Stimulated activated CD8-positive, alpha-beta memory T cell treated with anti-CD3 and anti-CD28 coated beads, Interleukin-15, amount 100 ng/mL, for 24 hours (primary cell): ENCODE results near the gene EIF4H.
"Not testable (repeated sequence)": the region's sequence is repeated elsewhere in the genome, so short reads cannot be mapped to it uniquely, and the experiment has no call there.

Experiments
- DNase-seq: peaks from one replicate; pipeline ENCODE4 v3.0.0-alpha.2; 2020; ENCODE audit warnings: low read depth

EIF4H gene

DNA sequence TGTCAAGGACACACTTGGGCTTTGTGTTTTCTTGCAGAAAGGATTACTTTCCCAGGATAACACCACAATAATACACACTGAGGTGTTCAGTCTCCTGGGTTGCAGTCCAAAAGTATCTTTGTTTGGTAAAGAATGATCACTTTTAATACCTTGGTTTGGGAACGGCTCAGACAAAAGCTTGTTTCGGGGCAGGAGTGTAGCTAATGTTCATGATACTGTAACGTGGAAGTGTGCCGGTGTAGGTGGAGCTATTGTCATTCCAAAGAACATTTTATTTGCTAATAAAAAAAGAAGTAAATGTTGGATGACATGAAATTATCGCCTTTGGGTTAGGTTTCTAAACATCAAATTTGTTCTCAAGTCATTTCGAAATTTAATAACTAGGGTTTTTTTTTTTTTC is 1.2 kb downstream of the EIF4H start:
- DNase-seq, result no peak

DNA sequence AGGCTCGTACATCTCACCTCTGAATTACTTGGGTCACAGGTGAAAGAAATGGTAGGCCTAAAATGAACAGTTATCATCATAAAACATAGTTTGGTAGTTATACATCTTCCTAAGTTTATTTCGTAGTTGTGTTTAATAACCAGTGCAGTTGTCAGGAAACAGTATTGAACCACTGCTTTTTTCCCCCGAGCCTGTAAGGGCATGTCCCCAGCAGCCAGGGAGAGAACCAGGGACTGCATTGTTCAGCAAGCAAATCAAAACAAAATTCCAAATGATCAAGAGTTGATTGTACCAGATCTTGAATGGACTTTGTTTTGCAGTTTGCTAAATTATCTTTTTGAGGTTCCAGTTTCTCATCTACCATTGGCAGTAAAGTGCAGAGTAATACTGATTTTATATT is 2.4 kb downstream of the EIF4H start:
- DNase-seq, result no peak

DNA sequence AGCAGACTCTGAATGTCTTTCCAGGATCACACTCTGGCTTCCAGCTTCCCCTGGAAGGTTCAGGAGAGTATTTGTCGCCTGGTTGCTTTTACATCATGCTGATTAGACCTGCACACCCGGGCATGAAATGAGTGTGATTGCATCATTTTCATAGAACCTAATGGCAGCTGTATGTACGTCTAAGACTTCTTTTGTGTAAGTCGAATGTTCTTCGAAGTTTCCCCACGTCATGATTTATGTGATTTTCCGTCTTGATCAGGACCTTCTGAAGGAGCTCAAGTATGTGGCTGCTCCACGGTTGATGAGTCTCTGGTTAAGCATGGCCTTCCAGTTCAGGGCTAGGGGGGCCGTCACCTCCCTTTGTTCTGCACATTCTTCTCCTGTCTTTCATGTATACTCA is 4.5 kb downstream of the EIF4H start:
- no peak for DNase-seq

DNA sequence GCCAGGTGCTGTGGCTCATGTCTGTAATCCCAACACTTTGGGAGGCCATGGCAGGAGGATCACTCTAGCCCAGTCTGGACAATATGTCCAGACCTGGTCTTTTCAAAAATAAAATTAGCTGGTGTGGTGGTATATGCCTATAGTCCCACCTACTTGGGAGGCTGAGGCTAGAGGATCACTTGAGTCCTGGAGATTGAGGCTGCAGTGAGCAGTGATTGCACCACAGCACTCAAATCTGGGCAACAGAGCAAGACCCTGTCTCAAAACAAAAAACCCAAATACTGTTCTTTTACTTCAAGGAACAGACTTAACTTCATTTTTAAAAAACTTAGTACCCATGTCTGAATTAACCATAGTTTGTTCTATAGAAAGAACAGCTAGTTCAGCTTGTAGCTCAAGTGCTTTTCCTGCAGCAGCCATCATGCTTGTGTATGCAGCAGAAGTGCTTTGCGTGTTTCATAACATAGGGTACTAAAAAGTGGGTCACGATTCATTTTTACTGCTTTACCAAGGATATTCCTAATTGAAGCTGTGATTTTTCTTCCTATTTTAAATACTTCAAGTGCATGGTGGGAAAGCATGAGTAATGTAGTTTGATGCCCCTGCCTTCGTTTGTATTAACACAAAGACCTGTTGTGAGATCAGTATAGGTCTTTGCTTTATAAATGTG is 5.9 kb downstream of the EIF4H start:
- no peak for DNase-seq

DNA sequence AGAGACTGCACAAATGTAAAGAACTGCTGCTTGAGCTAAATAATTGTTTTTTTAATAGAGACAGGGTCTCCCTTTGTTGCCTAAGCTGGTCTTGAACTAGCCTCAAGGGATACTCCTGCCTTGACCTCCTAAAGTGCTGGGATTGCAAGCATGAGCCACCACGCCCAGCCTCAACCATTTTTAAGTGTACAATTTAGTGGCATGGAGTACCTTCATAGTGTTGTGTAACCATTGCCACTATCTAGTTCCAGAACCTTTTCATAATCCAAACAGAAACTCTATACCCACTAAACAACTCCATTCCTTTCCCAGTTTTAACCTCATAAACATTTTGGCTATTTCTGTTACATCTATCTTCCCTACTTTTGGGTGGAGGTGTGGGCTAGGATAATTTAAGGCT is 6.7 kb downstream of the EIF4H start:
- no peak for DNase-seq

DNA sequence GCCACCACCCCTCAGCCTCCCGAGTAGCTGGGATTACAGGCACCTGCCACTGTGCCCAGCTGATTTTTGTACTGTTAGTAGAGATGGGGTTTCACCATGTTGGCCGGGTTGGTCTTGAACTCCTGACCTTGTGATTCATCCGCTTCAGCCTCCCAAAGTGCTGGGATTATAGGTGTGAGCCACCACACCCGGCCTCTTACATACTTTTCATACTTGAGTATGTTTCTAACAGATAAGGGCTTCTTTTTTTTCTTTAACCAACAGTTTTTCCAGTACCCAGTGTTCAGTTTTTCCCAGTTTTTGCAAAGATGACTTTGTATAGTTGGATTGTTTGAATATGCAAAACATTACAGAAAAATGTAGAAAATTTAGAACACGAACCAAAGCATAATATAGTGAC is 7.7 kb downstream of the EIF4H start:
- no peak for DNase-seq

DNA sequence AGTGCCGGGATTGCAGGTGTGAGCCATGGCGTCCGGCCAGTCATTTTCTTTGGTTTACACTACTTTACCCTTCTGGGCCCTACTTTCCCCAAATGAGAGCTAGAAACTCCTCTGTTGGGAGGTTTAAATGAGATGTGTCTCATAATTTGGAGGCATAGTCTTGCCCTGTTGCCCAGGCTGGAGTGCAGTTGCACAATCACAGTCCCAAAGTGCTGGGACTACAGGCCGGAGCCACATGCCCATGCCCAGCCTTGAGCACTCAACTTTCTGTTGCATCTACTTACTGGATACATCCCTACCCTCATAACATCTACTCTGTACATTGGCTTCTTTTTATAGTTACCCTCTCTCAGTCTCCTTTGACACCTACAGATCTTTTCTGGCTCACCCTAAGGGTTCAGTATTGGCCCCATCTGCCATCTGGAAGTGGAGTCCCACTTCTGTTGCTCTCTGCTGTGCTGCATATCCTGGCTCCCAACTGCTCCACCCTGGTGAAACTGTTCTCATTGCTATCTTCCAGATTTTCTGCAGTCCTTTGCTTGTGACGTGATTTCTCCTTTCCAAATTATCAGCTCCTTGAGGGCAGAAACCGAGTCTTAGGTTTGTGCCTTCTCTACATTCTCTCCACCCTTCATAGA is 8.4 kb downstream of the EIF4H start:
- no peak for DNase-seq

DNA sequence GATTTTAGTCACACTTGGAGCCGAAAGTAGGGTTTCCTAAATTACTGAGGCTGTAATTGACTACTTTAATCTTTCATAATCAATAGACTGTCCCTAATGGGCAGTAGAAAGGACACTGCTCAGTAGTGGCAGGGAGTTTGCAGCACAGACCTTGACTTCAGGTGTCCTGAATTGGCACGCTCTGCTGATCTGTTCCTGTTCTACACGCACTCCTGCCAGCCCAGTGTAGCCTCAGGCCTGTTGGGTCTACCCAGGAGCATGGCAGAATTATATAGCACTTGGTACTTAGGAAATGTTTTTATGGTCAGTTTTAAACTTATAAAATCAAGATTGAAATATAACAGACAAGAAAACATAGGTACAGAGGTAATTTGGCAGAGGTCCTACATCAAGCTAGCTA is 9.0 kb downstream of the EIF4H start:
- DNase-seq, result no peak

DNA sequence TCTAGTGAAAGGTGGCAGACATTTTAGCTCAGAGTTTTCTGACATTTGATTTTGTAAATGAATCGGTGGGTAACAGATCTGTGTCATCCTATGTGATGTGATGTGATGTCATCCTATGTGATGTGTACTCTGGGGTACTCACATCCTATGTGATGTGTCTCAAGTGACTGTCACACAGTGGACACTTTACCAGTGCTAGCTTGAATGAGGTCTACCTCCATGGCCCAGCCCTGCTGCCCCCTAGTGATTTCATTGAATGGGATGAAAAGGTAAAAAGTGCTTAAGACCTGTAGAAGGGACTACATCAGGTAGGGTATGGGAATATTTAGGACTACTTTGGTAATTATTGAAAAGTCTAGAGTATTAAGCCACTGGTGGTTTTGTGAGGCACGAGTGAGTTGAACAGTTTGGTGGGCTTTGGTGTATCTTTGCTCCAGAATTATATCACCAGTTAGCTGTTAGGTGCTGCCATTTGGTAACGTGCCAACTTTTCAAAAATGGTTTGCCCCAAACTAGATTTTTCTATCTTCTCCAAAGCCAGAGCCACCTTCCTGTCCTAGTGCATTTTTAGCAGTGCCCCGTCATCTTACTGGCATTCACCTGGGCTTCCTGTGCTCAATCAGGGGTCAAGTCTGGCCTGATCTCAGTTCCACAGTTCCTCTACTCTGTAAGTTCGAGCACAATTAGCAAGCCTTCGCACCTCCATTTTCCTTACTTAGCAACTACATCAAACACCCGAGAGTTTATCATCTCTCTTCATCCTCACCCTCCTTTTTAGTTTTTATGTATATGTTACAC is 9.7 kb downstream of the EIF4H start:
- DNase-seq, result no peak

DNA sequence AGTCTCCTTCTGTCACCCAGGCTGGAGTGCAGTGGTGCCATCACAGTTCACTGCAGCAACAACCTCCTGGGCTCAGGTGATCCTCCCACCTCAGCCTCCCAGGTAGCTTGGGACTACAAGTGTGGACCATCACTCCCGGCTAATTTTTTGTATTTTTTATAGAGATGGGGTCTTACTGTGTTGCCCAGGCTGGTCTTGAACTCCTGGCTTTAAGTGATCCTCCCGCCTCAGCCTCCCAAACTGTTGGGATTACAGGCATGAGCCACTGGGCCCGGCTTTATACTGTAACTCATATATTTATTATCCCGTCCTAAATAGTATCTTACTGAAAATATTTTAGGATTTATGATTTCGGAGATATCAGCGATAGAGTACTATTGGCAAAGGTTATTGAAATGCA is 10.9 kb downstream of the EIF4H start:
- DNase-seq, result no peak

DNA sequence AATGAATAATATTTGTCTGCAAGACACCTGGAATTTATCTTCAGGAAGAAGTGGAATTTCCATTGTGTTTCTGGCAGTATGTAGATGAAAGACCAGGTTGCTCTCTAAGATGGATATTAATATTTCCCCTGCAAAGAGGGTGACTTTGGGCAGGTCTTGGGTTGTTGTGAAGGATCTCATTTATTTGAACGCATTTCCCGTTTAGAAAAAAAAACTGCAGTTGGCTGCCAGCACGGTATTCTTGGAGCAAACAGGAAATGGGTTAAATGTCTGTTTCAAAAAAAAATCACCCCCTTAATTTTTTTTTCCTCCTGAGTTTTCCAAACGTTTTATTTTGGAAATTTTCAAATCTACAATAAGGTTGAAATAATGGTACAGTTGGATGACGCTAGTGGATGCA is 11.5 kb downstream of the EIF4H start:
- DNase-seq, result no peak

DNA sequence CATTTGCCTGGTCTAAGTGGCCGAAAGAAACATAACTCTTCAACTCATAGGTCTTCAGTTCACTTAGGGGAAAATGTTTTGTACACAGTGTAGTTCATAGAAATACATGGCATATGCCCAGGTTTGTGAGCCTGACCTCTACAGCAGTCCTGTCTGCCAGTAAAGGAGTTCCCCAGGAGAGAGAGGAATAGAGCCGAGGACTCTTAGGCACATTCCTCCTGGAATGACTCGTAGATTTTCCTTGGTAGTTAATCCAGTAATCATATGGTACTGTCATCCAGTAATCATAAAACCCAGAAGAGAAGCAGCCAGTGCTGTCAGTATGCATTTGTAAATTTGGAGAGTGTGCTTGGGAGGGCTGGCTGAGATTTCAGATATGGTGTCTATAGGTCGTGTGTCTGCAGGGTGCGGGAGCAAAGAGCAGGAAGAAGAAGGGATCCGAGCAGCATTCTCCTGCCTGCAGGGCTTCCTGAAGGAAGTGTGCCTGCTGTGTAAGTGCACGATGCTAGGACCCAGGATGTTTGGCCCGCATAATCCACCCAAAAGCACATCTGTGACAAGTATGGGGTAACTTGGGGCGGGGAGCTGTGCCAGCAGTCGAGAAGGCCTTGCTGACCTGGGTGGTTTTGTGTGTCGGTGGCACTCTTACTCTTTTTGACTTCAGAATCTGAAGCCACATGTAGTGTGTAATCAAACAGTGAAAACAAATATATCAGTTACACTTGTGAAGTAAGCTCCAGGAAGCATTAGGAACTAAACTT is 13.9 kb downstream of the EIF4H start:
- DNase-seq, result no peak

DNA sequence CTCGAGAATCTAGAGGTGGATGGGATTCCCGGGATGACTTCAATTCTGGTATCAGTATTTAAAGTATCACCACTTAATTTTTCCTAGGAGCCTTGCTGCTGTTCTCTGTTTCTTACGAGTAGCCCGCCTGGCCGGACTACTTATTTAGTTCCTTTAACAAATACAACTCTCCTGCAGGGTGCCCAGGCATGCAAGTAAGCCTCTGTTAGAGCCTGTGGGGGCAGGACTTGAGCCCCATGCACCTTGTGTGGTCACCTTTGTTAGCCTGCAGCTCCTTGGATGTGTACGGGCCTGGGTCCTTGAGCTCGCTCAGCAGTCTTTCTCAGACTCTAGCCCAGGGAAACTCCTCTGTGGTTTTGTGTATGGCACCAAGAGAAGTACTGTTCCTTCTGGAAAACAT is 16.1 kb downstream of the EIF4H start:
- no peak for DNase-seq

DNA sequence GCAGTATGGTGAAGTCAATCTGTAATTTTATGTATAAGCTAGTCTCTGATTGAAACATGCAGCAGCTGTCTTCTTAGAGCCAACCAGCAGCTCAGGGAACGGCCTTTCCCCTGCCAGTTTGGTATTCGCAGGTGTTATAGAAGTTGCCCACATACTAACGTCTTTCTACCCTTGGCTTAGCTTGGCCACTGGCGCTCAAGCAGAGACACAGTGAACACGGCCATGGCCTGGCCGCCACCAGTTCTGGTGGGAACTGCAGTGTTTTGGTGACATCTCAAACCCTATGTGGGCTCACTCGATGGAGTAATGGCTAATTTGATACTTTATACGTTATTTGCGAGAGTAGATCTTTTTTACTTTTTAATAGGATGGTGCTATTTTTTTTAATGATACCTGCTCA is 17.1 kb downstream of the EIF4H start:
- DNase-seq, result no peak

DNA sequence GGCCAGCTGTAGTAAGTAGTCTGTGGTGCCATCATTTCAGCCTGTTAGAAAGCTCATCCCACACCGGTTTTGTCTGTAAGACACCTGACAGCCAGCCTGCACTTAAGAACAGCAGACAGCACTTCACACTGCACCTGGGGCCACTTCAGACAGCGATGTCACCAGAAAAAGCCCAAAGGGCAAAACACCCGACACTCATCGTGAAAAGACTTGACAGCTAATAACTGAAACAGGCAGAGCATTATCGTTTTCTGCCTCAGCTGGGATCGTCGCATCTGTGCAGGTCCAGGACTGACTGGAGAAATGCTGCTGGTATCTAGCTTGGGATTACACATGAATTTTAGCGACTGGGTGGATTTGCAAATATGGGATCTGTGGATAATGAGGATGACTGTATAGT is 18.9 kb downstream of the EIF4H start:
- DNase-seq, result no peak

DNA sequence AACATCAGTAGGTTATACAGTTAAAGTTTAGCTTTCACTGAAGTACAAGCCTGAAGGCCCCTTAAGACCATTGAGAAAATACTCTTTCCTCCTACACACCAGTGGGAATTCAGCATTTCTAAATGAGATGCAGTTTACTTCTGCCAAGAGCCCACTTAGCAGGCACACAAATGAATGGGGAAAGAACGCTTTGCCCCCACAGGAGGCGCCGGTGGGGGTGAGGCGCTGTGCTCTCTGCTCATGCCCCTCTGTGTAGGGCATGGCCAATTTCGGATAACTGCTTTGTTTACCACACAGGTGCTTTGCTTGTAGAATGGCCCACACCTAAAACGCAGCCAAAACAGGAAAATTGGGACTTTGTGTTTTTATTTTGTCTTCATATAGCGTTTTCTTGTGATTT is 19.8 kb downstream of the EIF4H start:
- no peak for DNase-seq

DNA sequence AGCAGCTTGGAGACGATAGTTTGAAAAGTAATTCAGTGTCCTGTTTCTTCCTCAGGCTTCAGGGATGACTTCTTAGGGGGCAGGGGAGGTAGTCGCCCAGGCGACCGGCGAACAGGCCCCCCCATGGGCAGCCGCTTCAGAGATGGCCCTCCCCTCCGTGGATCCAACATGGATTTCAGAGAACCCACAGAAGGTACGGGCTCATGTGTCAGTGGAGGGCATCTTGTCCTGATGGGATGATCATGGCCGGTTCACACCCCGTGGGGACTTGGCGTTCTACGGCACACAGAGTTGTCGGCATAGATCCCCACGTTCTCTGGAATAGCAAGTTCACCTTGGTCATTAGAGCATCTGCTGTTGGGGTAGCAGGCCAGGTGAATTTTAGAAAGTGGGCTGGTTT is 20.5 kb downstream of the EIF4H start:
- no peak for DNase-seq

DNA sequence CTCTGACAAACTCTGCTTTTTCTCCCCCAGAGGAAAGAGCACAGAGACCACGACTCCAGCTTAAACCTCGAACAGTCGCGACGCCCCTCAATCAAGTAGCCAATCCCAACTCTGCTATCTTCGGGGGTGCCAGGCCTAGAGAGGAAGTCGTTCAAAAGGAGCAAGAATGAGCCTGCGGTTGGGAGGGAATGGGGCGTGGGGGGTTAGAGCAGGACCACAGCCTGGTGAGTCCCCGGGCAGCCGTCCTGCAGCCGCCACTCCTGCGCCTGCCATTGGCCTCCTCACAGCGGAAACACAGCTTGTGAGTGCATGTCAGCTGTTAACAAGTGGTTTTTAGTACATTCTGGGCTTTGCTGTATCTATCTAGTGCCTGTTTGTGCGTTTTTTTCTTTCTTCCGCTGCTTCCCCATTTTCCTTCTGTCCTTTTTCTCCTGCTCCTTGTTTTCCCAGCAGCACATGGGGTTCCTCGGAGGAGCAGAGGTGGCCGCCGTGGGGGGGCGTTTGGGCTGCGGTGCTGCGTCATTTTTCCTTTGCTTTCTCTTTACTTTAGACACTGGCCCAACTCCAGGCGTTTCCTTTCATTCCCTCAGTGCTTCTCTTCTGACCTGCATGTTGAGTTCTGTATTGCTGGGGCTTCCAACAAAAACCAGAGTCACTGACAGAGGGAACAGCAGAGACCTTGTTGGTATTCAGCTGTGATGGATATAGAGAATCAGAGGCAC is 21.1 kb downstream of the EIF4H start:
- not testable (repeated sequence) for DNase-seq

DNA sequence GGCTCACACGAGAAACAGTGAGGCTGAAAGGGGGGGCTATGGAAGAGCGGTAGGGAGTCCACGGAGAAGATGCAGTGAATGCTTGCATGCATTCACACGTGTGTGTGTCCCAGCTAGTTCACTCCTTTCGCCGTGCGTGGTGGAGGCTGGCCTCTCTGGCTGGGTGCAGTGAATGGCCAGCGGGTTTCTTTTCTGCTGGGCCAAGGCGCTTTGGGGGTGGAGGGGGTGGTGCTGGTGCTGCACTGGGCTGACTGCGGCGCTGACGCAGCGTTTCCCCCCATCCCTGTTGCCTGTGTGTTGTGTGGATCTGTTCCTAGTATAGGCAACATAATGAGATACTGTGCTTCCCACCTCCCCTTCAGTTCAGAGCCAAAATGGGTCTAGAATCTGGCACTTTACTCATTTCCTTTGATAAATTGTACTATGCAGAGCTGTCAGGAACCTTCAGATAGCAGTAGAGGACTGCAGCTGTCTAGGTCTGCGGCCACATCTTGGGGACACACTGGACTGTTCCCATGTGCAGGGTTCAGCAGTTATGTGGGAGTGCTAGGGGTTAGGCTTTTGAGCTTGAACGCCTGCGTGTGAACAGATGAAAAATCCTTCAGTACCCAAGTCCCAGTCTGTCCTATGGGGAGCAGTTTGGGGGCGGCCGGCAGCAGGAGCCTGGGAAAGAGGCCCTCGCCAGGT is 22.0 kb downstream of the EIF4H start:
- DNase-seq, result not testable (repeated sequence)

DNA sequence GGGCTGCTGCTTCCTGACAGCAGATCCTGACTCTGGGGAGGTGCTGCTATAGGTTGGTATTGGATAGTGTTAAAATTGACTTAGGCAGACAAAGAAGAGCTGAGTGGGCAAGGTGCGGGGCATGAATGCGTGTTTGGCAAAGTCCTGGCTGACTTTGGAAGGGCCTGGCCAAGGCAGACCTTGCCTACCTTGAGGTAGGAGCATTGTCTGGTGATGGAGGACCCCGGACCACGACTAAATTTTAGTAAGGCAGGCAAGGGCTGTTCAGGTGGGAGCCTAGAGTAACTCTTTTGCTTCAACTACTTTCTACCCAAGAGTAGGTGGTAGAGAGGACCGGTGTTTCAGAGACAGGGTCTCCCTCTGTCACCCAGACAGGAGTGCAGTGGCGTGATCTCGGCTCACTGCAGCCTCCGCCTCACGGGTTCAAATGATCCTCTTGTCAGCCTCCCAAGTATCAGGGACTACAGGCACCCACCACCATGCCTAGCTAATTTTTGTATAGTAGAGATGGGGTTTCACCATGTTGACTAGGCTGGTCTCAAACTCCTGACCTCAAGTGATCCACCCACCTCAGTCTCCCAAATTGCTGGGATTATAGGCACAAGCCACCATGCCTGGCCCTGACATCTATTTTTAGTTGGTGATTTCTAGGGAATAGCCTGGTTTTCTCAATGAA is 23.4 kb downstream of the EIF4H start:
- no peak for DNase-seq
